Measurements from ENCODE around the gene LSM5.

DNA sequence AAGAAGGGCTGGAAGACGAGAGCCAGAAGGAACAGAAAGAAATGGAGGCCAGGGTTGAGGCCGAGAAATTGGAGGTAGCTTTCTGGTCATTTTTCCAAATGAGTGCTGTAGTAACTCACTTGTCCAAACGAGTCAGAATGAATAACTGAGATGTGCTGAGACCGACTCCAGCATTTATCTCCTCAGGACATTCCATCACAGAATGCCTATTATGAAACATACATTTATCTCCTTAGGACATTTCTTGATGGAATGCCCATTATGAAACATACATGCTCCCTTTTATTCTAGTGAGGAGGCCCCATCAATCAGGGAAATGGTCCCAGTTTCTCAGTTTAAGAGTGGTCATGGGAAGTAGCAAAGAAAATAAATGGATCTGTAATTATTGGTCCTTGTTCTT, 21.6 kb upstream of the LSM5 start:
- TF ChIP-seq, protein P1, sequence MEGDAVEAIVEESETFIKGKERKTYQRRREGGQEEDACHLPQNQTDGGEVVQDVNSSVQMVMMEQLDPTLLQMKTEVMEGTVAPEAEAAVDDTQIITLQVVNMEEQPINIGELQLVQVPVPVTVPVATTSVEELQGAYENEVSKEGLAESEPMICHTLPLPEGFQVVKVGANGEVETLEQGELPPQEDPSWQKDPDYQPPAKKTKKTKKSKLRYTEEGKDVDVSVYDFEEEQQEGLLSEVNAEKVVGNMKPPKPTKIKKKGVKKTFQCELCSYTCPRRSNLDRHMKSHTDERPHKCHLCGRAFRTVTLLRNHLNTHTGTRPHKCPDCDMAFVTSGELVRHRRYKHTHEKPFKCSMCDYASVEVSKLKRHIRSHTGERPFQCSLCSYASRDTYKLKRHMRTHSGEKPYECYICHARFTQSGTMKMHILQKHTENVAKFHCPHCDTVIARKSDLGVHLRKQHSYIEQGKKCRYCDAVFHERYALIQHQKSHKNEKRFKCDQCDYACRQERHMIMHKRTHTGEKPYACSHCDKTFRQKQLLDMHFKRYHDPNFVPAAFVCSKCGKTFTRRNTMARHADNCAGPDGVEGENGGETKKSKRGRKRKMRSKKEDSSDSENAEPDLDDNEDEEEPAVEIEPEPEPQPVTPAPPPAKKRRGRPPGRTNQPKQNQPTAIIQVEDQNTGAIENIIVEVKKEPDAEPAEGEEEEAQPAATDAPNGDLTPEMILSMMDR (conservative IDR thresholded peaks at IDR 0.05; ENCODE audit: low read depth, low read length): no peak
- no peak for TF ChIP-seq EZH2 (IDR thresholded peaks at IDR 0.05; ENCODE audit: borderline replicate concordance, low read depth, low read length, poor library complexity, severe bottlenecking)
